NCI-H1436 (cell line): ENCODE data around the gene ZNF506.
"Not testable (repeated sequence)": the region's sequence is repeated elsewhere in the genome, so short reads cannot be mapped to it uniquely, and the experiment has no call there.

Source experiments
- DNase-seq: peaks from one replicate; lab custom pipeline; 2025; lab: John Stamatoyannopoulos, UW

ZNF506 gene

DNA sequence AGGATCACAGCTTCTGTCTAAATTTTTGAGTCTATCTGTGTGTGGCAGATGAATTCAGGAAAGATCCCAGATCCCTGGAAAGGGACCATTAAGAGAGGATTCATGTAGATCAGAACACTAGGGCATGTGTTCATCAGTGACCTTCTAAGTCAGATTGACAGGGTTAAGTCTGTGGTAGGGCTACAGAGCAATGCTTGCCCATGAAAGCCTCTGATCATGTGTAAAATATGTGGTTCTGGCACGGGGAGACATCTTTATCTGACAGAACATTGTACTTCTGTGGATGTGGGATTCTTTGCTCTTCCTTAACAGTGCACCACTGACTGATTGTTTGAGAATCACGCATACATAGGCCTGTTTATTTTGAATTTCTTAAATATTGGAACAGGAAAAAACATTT, 42.9 kb downstream of the ZNF506 start:
- DNase-seq: no peak

DNA sequence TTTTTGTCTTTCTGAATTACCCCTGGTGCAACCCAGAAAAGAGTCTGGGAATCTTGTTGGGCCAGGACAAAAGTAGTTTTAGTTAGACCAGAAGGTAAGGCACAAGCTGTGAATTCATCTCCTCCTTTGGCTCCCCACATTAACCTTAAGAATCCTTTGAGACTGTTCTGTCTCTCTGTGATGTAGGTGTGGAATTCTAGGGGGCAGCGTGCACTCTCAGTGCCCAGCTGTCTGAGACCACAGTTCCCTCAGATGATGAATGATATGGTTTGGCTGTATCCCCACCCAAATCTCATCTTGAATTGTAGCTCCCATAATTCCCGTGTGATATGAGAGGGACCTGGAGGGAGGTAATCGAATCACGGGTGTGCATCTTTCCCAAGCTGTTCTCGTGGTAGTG, 43.9 kb downstream of the ZNF506 start:
- DNase-seq: no peak

- peak; percentile 85 for DNase-seq
Measured at GRCh38 chr19:19776206-19777008, 45.1 kb downstream of the ZNF506 start.

DNA sequence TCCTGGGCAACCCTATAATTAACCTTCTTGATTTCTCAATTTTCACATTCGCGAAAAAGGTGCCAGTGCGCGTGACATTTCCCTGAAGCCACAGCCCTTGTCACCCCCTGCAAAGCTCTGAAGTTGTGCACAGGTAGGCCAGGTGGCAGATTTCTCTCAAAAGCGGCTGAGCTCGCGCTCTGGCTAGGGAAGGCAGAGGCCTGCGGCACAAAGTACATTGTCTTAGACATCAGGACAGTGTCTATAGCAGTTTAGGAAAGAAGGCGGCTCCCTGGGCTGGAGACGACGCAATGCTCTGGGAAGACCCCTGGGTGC, 45.7 kb downstream of the ZNF506 start:
- no peak for DNase-seq

- DNase-seq: no peak
Measured at GRCh38 chr19:19774354-19775033, 47.1 kb downstream of the ZNF506 start.

DNA sequence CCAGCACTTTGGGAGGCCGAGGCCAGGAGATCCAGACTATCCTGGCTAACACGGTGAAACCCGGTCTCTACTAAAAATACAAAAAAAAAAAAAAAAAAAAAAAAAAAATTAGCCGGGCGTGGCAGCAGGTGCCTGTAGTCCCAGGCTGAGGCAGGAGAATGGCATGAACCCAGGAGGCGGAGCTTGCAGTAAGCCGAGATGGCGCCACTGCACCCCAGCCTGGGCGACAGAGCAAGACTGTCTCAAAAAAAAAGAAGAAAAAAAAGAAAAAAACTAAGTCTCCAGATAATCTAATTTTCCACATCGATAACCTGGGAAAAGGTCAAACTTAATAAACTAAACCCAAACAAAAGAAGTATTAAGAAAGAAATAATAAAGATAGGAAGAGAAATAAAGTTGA, 49.6 kb downstream of the ZNF506 start:
- DNase-seq: not testable (repeated sequence)

- DNase-seq: not testable (repeated sequence)
Measured at GRCh38 chr19:19769971-19770370, 51.6 kb downstream of the ZNF506 start.

DNA sequence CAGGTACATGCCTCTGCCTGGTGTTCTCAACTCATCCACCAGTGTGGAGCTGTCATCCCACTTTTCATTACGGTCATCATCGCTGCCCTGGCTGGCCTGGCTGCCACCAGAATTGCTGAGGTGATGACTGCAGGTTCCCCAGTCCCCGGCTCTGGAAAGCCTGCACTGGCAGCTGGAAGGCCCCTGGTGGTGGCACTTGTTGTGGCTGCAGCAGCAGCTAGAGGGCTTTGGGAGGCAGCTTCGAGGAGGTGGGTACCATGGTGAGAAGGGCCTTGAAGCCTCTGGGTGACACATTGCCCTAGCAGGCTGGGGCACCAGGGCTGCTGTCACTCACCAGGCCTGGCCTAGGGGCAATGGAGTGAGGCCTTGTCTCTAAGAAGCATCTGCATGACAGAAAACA, 63.4 kb downstream of the ZNF506 start:
- no peak for DNase-seq

GRCh38 chr19:19752760-19753403, 68.7 kb downstream of the ZNF506 start:
- no peak for DNase-seq

DNA sequence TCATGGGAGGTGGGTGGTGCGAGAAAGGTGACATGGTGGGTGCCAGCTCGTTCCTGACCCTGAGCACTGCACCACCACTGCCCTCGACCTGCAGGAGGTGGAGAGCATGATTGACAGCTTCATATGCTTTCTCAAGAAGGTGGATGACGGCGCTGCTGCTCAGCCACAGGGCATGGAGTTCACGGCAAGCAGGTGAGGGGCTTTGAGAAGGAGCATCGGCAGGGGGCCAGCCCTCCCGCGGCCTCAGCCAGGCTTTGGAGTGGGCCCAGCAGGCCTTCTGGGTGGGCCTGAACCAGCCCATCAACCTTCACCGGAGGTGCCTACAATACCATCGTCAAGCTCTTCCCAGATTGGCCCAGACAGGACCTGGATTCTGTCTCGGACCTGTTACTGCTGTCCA, 69.7 kb downstream of the ZNF506 start:
- no peak for DNase-seq

GRCh38 chr19:19750842-19751790, 70.4 kb downstream of the ZNF506 start:
- no peak for DNase-seq

DNA sequence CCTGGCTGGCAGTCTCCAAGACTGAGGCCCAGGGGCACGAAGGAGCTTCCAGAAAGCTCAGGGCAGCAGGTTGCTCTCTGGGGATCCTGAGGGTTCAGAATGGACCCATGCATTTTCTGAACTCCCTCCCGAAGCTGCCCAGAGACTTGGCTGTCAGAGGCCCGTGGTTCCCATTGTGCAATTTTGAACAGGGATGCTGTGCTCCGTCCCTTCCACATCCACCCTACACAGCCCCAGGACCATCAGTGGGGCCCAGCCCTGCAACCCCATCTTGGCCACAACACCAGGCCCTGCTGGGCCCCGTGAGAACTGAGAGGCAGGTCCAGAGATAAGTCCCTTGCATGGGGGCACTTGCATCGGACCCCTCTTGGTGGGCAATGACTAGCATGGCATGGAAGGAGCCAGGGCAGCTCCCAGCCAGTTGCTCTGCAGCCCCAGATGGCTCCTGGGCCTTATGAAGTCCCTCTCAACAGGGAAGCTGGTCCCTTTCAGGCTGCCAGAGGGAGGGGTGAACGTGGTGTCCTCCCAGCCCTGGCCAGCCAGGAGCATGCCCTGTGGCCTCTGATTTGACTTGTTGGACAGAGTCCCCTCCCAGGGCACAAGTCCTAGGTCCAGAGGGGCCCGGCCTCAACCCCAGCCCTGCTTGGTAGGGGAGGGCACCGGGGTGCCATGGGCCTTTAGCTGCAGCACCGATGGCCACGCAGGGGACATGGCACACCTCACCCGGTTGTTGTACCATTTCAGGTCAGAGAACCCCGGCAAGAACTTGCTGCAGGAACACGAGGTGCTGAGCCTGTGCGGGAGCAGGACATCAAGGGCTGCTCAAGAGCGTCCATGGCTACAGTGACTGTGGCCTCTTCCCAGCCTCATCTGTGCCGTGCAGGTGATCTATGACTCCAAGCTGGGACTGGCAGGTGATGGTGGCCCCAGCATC, 71.4 kb downstream of the ZNF506 start:
- no peak for DNase-seq

DNA sequence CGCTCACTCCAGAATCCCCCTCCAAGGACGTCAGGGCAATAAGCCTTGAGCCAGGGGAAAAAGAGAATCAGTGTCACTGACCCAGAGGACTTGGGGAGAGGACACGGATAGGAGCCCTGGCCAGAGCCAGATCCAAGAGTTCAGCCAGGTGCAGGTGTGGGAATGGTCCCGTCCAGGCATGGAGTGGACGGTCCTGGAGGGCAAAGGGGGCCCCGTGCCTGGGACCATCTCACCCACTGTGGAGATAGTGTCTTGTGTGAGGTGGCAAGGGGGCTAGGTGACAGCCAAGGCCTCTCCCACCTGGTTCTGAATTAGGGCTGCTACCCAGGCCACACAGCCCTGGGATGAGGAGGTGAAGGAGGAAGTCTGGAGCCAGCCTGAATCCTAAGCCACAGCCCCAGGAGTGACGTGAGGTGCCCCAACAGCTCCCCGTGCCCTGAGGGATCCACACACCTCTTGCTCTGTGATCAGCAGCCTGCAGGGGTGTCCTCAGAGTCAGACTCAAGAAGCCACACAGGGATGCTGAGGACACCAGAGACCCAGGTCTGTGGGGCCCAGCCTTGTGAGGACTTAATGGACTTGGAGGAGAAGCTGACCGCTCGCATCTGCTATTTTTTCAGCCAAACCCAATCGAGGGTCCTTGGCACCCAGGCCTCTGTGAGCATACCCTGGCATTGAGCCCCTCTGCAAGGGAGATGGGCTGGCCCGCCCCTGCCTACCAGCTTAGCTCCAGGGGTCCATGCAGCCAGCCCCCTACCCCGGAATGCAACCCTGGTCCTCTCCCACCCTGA, 72.2 kb downstream of the ZNF506 start:
- no peak for DNase-seq

- DNase-seq: no peak
Measured at GRCh38 chr19:19748249-19748938, 73.2 kb downstream of the ZNF506 start.

DNA sequence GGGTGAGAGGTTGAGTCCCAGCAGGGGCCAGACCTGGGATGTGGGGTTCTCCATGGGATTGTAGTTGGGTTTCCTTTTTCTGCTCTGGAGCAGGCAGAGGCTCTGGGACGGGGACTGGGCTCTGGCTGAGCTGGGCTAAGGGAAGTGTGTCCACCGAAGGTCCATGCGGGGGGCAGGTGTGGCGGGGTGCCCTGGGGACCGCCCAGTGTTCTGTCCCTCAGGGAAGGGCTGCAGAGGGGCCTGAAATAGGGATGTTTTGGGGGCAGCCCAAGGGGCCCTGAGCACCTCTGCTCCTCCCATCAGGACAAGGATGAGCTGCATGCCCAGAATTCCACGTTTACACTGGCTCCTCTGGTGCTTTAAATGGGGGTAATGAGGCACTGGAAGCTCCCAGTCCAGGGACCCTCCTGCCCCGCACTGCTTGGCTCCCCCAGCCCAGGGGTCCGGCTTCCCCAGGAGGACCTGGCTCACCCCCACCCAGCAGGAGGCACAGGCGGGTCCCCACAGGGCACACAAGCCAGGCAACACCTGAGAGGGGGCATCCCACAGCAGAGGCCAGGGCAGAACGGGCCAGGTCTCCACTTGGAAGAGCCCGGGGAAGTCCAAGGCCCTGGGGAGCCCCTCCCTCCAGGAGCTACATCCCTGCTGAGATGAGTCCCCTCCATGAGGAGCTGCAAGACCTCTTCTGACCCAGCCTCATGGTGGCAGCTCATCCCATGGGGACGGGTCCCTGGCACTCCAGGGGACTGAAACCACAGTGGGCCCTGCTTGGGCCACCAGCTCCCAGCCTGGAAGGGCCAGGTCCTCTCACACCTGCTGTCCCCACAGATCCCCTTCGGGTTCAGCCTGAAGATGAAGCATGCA, 74.0 kb downstream of the ZNF506 start:
- DNase-seq: no peak

DNA sequence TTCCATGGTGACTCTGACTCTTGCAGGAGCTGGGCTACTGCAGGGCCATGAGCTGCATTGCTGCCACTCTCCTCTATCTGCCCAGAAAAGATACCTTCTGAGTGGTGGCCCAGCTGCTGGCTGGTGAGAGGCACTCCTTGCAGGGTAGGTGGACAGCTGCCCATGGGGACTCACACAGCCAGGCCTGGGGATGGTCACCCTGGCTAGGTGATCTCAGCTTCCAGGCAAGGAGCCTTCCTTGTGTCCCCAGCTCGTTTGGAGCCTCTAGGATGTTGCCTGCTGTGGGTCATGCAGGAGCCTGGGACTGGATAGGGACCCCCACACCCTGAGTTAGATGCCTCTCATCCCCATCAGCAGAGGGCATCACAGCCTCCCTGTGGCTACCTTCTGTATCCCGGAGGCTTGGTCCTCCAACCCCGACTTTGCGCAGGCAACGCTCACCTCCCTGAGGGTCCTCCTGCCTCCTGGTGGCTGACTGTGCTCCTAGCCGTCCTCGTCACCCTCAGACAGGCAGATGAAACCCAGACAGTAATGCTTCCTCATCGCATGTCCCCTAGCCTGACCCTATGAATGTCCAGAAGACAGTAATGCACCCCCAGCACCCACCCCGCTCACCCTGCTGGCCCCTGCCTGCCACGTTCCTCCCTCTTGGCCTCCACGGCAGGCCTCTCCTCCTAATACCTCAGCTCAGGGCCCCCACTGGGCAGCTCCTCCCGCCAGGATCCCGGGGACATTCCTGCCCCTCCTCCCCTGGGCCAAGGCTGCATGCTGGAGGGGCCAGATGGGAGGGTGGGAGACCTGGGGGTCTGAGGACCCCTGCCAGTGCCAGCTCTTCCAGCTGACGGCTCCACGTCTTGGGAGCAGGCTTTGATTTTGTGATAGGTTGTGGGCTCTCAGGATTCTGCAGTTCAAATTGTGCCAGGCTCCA, 75.0 kb downstream of the ZNF506 start:
- no peak for DNase-seq

- DNase-seq: no peak
Measured at GRCh38 chr19:19745496-19746285, 75.9 kb downstream of the ZNF506 start.
